Testis (tissue), 2 donors: ENCODE data around the gene C19orf33.

ENCODE experiments used
- POLR2A ChIP-seq: fragments of 450-650 bp; IDR thresholded peaks from one replicate; pipeline ENCODE4 v1.6.1; 2017; ENCODE audit warnings: antibody characterized with exemption, mild to moderate bottlenecking, moderate library complexity
- TF ChIP-seq, protein P1 (sequence below), 3 experiments: fragments of 450-650 bp in 2 of 3; fragments of 200-600 bp in 1 of 3; sonication (generic) in 1 of 3; IDR thresholded peaks; one replicate each; pipeline ENCODE4 v1.5.1; 2016 to 2019; ENCODE audit warnings: antibody characterized with exemption in 3 of 3, mild to moderate bottlenecking in 2 of 3, moderate library complexity in 1 of 3

GRCh38 chr19:38321646-38322196, 17.7 kb downstream of the C19orf33 start:
- TF ChIP-seq, protein P1, sequence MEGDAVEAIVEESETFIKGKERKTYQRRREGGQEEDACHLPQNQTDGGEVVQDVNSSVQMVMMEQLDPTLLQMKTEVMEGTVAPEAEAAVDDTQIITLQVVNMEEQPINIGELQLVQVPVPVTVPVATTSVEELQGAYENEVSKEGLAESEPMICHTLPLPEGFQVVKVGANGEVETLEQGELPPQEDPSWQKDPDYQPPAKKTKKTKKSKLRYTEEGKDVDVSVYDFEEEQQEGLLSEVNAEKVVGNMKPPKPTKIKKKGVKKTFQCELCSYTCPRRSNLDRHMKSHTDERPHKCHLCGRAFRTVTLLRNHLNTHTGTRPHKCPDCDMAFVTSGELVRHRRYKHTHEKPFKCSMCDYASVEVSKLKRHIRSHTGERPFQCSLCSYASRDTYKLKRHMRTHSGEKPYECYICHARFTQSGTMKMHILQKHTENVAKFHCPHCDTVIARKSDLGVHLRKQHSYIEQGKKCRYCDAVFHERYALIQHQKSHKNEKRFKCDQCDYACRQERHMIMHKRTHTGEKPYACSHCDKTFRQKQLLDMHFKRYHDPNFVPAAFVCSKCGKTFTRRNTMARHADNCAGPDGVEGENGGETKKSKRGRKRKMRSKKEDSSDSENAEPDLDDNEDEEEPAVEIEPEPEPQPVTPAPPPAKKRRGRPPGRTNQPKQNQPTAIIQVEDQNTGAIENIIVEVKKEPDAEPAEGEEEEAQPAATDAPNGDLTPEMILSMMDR (IDR thresholded peaks at IDR 0.05), result no peak
- no peak for TF ChIP-seq POLR2A
